Activated CD4-positive, alpha-beta T cell treated with anti-CD3 and anti-CD28 coated beads, Interleukin-2, amount 50 U/mL, for 24 hours (primary cell): Measurements from ENCODE around the gene STRIP2.
A peak's percentile ranks its signal among the peaks of the same experiment; 100 is the strongest.
"Not testable (repeated sequence)": the region's sequence is repeated elsewhere in the genome, so short reads cannot be mapped to it uniquely, and the experiment has no call there.

Experiments used
- DNase-seq, 2 donors: peaks; one replicate each; pipeline ENCODE4 v3.0.0-alpha.2; 2020; ENCODE audit warnings: low read depth in 1 of 2, low spot score in 1 of 2

The STRIP2 gene

GRCh38 chr7:129493555-129493954 lies 59.3 kb downstream of the STRIP2 start:
- DNase-seq, result no peak

GRCh38 chr7:129494041-129494440 lies 59.8 kb downstream of the STRIP2 start:
- DNase-seq, result no peak

GRCh38 chr7:129495987-129496386 lies 61.8 kb downstream of the STRIP2 start:
- no peak for DNase-seq

GRCh38 chr7:129496653-129497052 lies 62.4 kb downstream of the STRIP2 start:
- DNase-seq, result no peak

- no peak for DNase-seq
Observed at GRCh38 chr7:129497156-129497555, 62.9 kb downstream of the STRIP2 start.

- no peak for DNase-seq
Observed at GRCh38 chr7:129498021-129498420, 63.8 kb downstream of the STRIP2 start.

- DNase-seq, result no peak
Observed at GRCh38 chr7:129499999-129500398, 65.8 kb downstream of the STRIP2 start.

GRCh38 chr7:129501760-129502707 lies 67.8 kb downstream of the STRIP2 start, which contains the start of gene SMKR1:
Gene SMKR1 (plus strand): TSS chr7:129502531. CDS start chr7:129502825, 294 bp downstream.
- peak; percentile 76 to 84 for DNase-seq

- DNase-seq, result no peak
Observed at GRCh38 chr7:129502708-129503685, 68.8 kb downstream of the STRIP2 start.

- DNase-seq, result no peak
Observed at GRCh38 chr7:129503725-129504124, 69.5 kb downstream of the STRIP2 start.

- DNase-seq, result no peak
Observed at GRCh38 chr7:129512192-129512591, 78.0 kb downstream of the STRIP2 start.

GRCh38 chr7:129513546-129513945 lies 79.3 kb downstream of the STRIP2 start:
- DNase-seq, result no peak

GRCh38 chr7:129514683-129515082 lies 80.5 kb downstream of the STRIP2 start:
- DNase-seq, result no peak

GRCh38 chr7:129515381-129515780 lies 81.1 kb downstream of the STRIP2 start:
- DNase-seq, result no peak

GRCh38 chr7:129517931-129518330 lies 83.7 kb downstream of the STRIP2 start:
- DNase-seq, result no peak

GRCh38 chr7:129519464-129519863 lies 85.2 kb downstream of the STRIP2 start:
- no peak for DNase-seq

- DNase-seq, result no peak
Observed at GRCh38 chr7:129522088-129522970, 88.1 kb downstream of the STRIP2 start.

- no peak for DNase-seq
Observed at GRCh38 chr7:129522971-129523340, 88.7 kb downstream of the STRIP2 start.

GRCh38 chr7:129523924-129524323 lies 89.7 kb downstream of the STRIP2 start:
- no peak for DNase-seq

- not testable (repeated sequence) for DNase-seq
Observed at GRCh38 chr7:129524405-129524804, 90.2 kb downstream of the STRIP2 start.
